PC-3 (cell line): ENCODE data around the gene TRIM33. TPM values are rescaled to one million over a fixed set of nuclear protein-coding genes. Genes with fewer than 3 reads are reported as not detected.
"Not testable (repeated sequence)": the region's sequence is repeated elsewhere in the genome, so short reads cannot be mapped to it uniquely, and the experiment has no call there.

ENCODE experiments used
- ATAC-seq: fragments of 200-7000 bp; cut with Tn5 transposase; 2 replicates; pipeline ENCODE4 v1.9.1; 2020; ENCODE audit warnings: mild to moderate bottlenecking, moderate library complexity
- BruUV-seq: library from RNA; stranded (reverse); fragments of 400-500 nt; replicated peaks from 2 replicates; lab custom pipeline; 2021; lab: Mats Ljungman, UMichigan
- CTCF ChIA-PET: fragments of 300-600 bp; sonication (Branson Sonifier 250); formaldehyde crosslinking; loops from one replicate; lab custom pipeline; 2022; ENCODE audit warnings: antibody characterized with exemption; lab: Charles Lee
- POLR2A ChIA-PET: fragments of 300-600 bp; sonication (Branson Sonifier 250); formaldehyde crosslinking; loops from one replicate; lab custom pipeline; 2022; ENCODE audit warnings: antibody characterized with exemption; ENCODE audit not compliant: unreplicated experiment; lab: Charles Lee
- DNase-seq: peaks from one replicate; pipeline ENCODE4 v3.0.0-alpha.2; 2015
- H2AFZ ChIP-seq: fragments of 300-600 bp; sonication (generic); 2 replicates; pipeline ENCODE4 v1.6.0; 2016; ENCODE audit warnings: antibody characterized with exemption, low read length
- H3F3A ChIP-seq: fragments of 300-600 bp; sonication (generic); one replicate; pipeline ENCODE4 v1.6.0; 2017; ENCODE audit warnings: antibody characterized with exemption, low read length, control low read depth, mild to moderate bottlenecking; ENCODE audit not compliant: unreplicated experiment
- H3K27ac ChIP-seq: fragments of 300-600 bp; sonication (generic); 2 replicates; pipeline ENCODE4 v1.5.1; 2016; ENCODE audit warnings: mild to moderate bottlenecking, low read length
- H3K27me3 ChIP-seq: fragments of 300-600 bp; sonication (generic); 2 replicates; pipeline ENCODE4 v1.6.1; 2016; ENCODE audit warnings: low read length, mixed read lengths
- H3K36me3 ChIP-seq: fragments of 300-600 bp; sonication (generic); 2 replicates; pipeline ENCODE4 v1.6.1; 2016; ENCODE audit warnings: low read depth, mixed run types, low read length, mixed read lengths
- H3K4me1 ChIP-seq: fragments of 300-600 bp; sonication (generic); 2 replicates; pipeline ENCODE4 v1.5.1; 2016; ENCODE audit warnings: low read length; ENCODE audit not compliant: insufficient read depth
- H3K4me2 ChIP-seq: fragments of 300-600 bp; sonication (generic); 2 replicates; pipeline ENCODE4 v1.6.0; 2016; ENCODE audit warnings: low read length
- H3K4me3 ChIP-seq: fragments of 300-600 bp; sonication (generic); 2 replicates; pipeline ENCODE4 v1.5.1; 2016; ENCODE audit warnings: mild to moderate bottlenecking, low read length, mixed read lengths
- H3K79me2 ChIP-seq: fragments of 300-600 bp; sonication (generic); 2 replicates; pipeline ENCODE4 v1.6.1; 2017; ENCODE audit warnings: low read length, mixed read lengths
- H3K9ac ChIP-seq: fragments of 300-600 bp; sonication (generic); 2 replicates; pipeline ENCODE4 v1.6.0; 2016; ENCODE audit warnings: mild to moderate bottlenecking, low read length
- H3K9me2 ChIP-seq: fragments of 300-600 bp; sonication (generic); replicated peaks from 2 replicates; pipeline ENCODE4 v1.6.1; 2016; ENCODE audit warnings: mixed run types, low read length, mixed read lengths
- H3K9me3 ChIP-seq: fragments of 300-600 bp; sonication (generic); 2 replicates; pipeline ENCODE4 v1.6.1; 2016; ENCODE audit warnings: low read length, mixed read lengths
- H4K20me1 ChIP-seq: fragments of 300-600 bp; sonication (generic); 2 replicates; pipeline ENCODE4 v1.6.1; 2016; ENCODE audit warnings: low read length, mixed read lengths
- EZH2 ChIP-seq: fragments of 300-600 bp; sonication (generic); IDR thresholded peaks from one replicate; pipeline ENCODE4 v1.6.1; 2017; ENCODE audit warnings: antibody characterized with exemption, mild to moderate bottlenecking, low read length; ENCODE audit not compliant: unreplicated experiment
- EZH2phosphoT487 ChIP-seq: fragments of 300-600 bp; sonication (generic); IDR thresholded peaks from 2 replicates; pipeline ENCODE4 v1.6.1; 2018; ENCODE audit warnings: mild to moderate bottlenecking, antibody characterized with exemption, low read length, borderline replicate concordance
- intact Hi-C: fragments of 100-400 bp; cut with micrococcal nuclease; formaldehyde crosslinking; loops from 2 replicates; pipeline ENCODE4 v1.9.0; 2023
- total RNA-seq: library from RNA; depleted of rRNA; stranded (reverse); fragments of >200 nt; gene quantifications from 2 replicates; pipeline ENCODE4 v1.2.3, GENCODE V29; 2014
- TF ChIP-seq, protein P1 (sequence below): fragments of 300-600 bp; sonication (generic); conservative IDR thresholded peaks from 2 replicates; pipeline ENCODE4 v1.5.1; 2017; ENCODE audit warnings: antibody characterized with exemption, low read depth, mild to moderate bottlenecking, low read length

TRIM33 gene
- total RNA-seq, 1 experiment from 2014 or later: 36.7 TPM

DNA sequence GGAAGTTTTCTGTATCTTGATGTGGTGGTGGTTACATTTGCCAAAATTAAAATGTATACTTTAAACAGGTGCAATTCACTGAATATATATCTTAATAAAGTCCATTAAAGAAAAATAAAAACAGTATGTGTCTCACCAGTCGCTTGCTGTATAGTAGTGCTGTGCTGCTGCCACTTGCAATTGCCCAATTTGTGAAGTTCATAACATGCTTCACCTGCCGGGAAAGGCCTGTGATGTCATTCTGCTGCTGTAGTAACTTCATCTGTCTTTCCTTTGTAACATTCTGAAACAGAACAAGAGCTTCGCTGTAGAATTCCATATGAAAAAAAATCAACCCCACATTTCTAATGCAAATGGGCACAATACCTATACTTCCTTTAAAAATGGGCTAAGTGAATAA, 83.4 kb downstream of the TRIM33 start:
- intact Hi-C loops: loop anchor here (1.0 to 5.0 kb wide), 3 partner anchors 81 to 449 kb away; no protein-coding TSS in a partner anchor
- H3K4me2 ChIP-seq: no peak overlapping the region
- no peak overlapping the region for H3K9ac ChIP-seq
- CTCF ChIA-PET: interaction anchor here (0.6 kb wide), 1 partner anchor 14 kb away, joined by 4 read pairs; no protein-coding TSS in a partner anchor
- H3K79me2 ChIP-seq: no peaks in the 10 kb centered on the region
- H3K27me3 ChIP-seq: no peaks in the 10 kb centered on the region
- TF ChIP-seq EZH2phosphoT487 (no peak), EZH2 (no peak)
- TF ChIP-seq, protein P1, sequence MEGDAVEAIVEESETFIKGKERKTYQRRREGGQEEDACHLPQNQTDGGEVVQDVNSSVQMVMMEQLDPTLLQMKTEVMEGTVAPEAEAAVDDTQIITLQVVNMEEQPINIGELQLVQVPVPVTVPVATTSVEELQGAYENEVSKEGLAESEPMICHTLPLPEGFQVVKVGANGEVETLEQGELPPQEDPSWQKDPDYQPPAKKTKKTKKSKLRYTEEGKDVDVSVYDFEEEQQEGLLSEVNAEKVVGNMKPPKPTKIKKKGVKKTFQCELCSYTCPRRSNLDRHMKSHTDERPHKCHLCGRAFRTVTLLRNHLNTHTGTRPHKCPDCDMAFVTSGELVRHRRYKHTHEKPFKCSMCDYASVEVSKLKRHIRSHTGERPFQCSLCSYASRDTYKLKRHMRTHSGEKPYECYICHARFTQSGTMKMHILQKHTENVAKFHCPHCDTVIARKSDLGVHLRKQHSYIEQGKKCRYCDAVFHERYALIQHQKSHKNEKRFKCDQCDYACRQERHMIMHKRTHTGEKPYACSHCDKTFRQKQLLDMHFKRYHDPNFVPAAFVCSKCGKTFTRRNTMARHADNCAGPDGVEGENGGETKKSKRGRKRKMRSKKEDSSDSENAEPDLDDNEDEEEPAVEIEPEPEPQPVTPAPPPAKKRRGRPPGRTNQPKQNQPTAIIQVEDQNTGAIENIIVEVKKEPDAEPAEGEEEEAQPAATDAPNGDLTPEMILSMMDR: no peak
- no peak overlapping the region for H2AFZ ChIP-seq
- peaks cover 26% of the 10 kb centered on the region for H3K36me3 ChIP-seq
- no peak overlapping the region for H3K27ac ChIP-seq
- no peak for ATAC-seq
- no peak for DNase-seq
- H3K9me2 ChIP-seq: no peaks in the 10 kb centered on the region
- no peak overlapping the region for H3K4me3 ChIP-seq
- H3K9me3 ChIP-seq: no peaks in the 10 kb centered on the region
- no peaks in the 10 kb centered on the region for H3F3A ChIP-seq
- POLR2A ChIA-PET: no interaction called here
- H4K20me1 ChIP-seq: no peaks in the 10 kb centered on the region
- no TSS peak for BruUV-seq
- no peaks in the 10 kb centered on the region for H3K4me1 ChIP-seq

DNA sequence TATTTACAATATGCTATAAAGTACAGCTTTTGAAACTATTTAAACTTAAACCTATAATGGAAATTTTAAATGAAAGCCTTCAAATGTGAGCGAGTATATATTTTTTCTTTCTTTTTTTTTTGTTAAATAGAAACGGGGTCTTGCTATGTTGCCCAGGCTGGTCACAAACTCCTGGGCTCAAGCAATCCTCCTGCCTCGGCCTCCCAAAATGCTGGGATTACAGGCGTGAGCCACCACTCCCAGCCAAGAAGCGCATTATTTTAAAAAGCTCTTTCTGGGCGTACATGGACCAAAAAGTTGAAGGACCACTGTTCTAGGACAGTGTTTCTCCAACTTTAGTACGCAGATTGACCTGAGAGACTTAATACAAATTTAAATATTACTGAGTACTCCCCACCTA, 87.5 kb downstream of the TRIM33 start:
- ChIA-PET POLR2A (no interaction called here), CTCF (no interaction called here)
- intact Hi-C loops: no loop called here

DNA sequence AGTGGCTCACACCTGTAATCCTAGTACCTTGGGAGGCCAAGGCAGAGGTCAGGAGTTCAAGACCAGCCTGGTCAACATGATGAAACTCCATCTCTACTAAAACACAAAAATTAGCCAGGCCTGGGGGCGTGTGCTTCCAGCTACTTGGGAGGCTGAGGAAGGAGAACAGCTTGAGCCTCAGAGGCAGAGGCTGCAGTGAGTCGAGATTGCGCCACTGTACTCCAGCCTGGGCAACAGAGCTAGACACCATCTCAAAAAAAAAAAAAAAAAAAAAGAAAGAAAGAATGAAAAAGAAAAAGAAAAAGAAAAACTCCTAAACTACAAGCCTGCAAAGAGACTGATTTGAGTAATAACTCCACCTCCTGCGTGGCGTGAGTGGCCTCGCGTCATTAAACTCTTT, 92.1 kb downstream of the TRIM33 start:
- H3K4me2 ChIP-seq, H3K27me3 ChIP-seq, DNase-seq, POLR2A ChIA-PET, H3F3A ChIP-seq, H3K4me3 ChIP-seq, BruUV-seq, H3K9me2 ChIP-seq, ATAC-seq, H3K4me1 ChIP-seq, H2AFZ ChIP-seq, H3K79me2 ChIP-seq, H3K9ac ChIP-seq, H3K27ac ChIP-seq, H3K9me3 ChIP-seq, H4K20me1 ChIP-seq: not testable (repeated sequence)
- CTCF ChIA-PET: interaction anchor here (0.6 kb wide), 1 partner anchor 105 kb away, joined by 7 read pairs; no protein-coding TSS in a partner anchor
- intact Hi-C loops: loop anchor here (10.0 kb wide), 1 partner anchor 86 kb away; no protein-coding TSS in a partner anchor
- H3K36me3 ChIP-seq: peaks cover 39% of the 10 kb centered on the region

More for the DNA sequence above, 87.5 kb downstream of the TRIM33 start:
- DNase-seq (no peak), ATAC-seq (no peak)
- Histone ChIP-seq H3F3A (no peaks in the 10 kb centered on the region), H3K9me2 (no peaks in the 10 kb centered on the region), H2AFZ (no peak overlapping the region), H3K36me3 (peaks cover 57% of the 10 kb centered on the region), H3K4me1 (no peaks in the 10 kb centered on the region), H3K9me3 (no peaks in the 10 kb centered on the region), H3K27me3 (no peaks in the 10 kb centered on the region), H4K20me1 (no peaks in the 10 kb centered on the region), H3K79me2 (no peaks in the 10 kb centered on the region), H3K4me2 (no peak overlapping the region), H3K9ac (no peak overlapping the region), H3K27ac (no peak overlapping the region), H3K4me3 (no peak overlapping the region)
- no peak for TF ChIP-seq EZH2
- TF ChIP-seq EZH2phosphoT487: no peak
- TF ChIP-seq, protein P1: no peak
- no TSS peak for BruUV-seq
